D721Med (cell line): ENCODE data around the gene AVL9.
"Not testable (repeated sequence)": the region's sequence is repeated elsewhere in the genome, so short reads cannot be mapped to it uniquely, and the experiment has no call there.

Experiments used
- DNase-seq: peaks from one replicate; pipeline ENCODE4 v3.0.0; 2011; ENCODE audit warnings: low spot score; ENCODE audit not compliant: insufficient read length
- FAIRE-seq: peaks from 2 replicates; lab custom pipeline; 2011; peaks lifted over from hg19 to GRCh38; lab: Jason Lieb, UNC
- TF ChIP-seq, protein P1 (sequence below): IDR thresholded peaks from 2 replicates; pipeline ENCODE4 v1.5.1; 2012; ENCODE audit warnings: mild to moderate bottlenecking, control low read depth; ENCODE audit not compliant: insufficient read depth; ENCODE audit errors: missing control alignments

The AVL9 gene

DNA sequence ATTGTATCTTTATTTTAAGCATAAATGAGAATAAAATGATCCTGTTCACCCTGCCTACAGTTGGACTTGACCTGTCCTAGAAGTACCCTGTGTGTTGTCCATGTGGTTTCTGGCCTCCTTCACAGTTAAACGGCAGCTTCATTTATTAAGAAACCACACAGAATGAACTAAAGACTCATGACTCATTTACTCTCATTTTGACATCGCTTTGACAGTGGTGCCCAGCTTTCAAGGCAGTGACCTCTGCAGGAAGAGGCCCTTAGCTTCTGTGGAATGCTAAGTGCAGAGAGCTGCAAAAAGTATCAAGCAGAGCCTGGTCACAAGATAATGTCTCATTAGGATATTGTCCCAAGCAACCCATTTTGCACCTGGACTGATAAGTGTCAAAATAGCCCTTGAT is 93.4 kb downstream of the AVL9 start:
- FAIRE-seq: no peak
- DNase-seq: no peak
- TF ChIP-seq, protein P1, sequence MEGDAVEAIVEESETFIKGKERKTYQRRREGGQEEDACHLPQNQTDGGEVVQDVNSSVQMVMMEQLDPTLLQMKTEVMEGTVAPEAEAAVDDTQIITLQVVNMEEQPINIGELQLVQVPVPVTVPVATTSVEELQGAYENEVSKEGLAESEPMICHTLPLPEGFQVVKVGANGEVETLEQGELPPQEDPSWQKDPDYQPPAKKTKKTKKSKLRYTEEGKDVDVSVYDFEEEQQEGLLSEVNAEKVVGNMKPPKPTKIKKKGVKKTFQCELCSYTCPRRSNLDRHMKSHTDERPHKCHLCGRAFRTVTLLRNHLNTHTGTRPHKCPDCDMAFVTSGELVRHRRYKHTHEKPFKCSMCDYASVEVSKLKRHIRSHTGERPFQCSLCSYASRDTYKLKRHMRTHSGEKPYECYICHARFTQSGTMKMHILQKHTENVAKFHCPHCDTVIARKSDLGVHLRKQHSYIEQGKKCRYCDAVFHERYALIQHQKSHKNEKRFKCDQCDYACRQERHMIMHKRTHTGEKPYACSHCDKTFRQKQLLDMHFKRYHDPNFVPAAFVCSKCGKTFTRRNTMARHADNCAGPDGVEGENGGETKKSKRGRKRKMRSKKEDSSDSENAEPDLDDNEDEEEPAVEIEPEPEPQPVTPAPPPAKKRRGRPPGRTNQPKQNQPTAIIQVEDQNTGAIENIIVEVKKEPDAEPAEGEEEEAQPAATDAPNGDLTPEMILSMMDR: no peak

DNA sequence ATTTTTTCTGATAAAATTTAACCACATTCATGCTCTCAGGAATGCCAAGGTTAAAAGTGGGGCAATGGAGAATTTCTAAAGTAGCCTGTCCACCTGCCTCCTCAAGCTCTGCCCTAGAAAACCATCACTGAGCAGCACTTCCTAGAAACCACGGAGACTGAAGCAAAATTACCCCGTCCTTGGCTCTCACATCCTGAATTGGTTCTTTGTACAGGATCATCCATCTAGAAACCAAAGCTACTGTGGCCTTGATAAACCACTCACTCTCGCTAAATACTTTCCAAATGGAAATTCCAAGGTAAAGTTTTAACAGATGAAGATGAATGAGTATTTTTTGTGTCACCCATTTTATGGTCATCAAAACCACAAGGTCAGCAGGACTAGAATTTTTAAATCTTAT is 96.6 kb downstream of the AVL9 start:
- DNase-seq (no peak), FAIRE-seq (no peak)
- TF ChIP-seq, protein P1: no peak

DNA sequence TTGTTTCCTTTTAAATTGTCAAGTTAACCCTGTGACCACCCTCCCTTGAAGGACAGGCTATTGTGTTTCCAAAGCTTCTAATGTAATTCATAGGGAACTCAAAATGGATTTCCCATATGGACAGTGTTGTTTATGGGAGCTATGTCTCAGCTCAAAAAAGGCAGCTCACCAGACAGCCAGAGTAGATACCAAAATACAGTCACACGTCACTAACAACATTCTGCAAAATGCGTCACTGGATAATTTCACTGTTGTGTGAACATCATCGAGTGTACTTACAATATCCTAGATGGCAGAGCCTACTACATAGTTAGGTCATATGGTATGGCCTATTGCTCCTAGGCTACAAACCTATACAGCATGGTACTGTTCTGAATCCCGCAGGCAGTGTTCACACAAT is 97.4 kb downstream of the AVL9 start:
- TF ChIP-seq, protein P1: no peak
- FAIRE-seq: no peak
- DNase-seq: no peak

DNA sequence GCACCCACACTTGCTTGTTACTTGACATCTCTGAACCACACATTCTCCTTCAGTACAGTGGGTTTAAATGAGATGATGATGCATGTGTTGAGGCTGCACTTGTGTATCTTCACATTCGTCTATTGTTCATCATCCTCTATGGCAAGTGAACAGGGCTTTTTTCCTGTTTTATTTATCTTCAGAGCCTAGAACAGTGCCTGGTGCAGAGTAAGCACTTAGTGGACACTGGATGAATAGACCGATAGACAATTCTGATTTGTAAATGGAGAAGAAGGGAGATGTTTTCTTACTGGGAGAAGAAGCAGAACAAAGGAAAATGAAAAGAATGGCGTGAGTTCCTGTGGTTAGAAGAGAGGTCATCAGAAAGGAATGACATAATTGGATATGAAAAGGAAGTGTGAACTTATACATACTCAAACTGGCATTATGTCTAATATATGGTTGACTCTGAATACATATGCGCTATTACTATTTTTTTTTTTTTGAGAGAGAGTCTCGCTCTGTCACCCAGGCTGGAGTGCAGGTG is 99.7 kb downstream of the AVL9 start:
- TF ChIP-seq, protein P1: no peak
- FAIRE-seq (no peak), DNase-seq (no peak)

DNA sequence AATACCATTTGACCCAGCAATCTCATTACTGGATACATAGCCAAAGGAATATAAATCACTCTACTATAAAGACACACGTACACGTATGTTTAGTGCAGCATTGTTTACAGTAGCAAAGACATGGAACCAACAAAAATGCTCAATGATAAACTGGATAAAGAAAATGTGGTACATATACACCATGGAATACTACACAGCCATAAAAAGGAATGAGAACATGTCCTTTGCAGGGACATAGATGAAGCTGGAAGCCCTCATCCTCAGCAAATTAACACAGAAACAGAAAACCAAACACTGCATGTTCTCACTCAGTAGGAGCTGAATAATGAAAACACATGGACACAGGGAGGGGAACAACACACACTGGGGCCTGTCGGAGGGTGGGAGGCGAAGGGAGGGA is 105.9 kb downstream of the AVL9 start:
- not testable (repeated sequence) for FAIRE-seq, DNase-seq

DNA sequence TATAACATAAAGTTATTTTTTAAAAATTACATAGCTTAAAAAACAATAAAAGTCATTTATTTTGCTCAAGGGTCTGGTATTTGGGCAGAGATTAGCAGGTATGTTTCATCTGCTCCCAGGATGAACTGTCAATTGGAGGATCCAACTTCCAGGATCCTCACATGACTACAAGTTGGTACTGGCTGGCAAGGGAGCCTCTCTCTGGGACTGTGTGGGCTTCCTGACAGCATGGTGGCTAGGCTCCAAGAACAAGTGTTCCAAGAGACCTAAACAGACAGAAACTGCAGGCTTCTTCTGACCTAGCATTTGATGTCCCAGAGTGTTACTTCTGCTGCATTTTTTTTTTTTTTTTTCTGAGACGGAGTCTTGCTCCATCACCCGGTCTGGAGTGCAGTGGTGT is 107.2 kb downstream of the AVL9 start:
- FAIRE-seq (no peak), DNase-seq (no peak)
- TF ChIP-seq, protein P1: no peak

DNA sequence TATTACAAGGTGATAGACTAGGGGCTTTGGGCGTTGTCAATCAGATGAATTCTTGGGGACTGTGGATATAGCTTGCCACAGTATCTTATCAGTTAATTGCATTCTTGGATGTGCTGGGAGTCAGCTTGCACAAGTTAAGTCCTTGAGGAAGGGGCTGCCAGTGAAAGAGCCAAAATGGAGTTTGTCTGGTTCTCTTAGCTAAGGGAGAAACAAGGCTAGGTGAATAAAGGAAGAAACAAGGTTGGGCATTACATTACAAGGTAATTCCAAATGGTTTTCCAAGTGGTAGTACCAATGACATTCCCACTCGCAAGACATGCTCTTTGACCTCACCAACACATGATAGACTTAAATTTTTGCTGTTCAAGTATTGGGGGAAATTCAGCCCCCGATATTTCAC is 108.2 kb downstream of the AVL9 start:
- FAIRE-seq, DNase-seq: not testable (repeated sequence)

DNA sequence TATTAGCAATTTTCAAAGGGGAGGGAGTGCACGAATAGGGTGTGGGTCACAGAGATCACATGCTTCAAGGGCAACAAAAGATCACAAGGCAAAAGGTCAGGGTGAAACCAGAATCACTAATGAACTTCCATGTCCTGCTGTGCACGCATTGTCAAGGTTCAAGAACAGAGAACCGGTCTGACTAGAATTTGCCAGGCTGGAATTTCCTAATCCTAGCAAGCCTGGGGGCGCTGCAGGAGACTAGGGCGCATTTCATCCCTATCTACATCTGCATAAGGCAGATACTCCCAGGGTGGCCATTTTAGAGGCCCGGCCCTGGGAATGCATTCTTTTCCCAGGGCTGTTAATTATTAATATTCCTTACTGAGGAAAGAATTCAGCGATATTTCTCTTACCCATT is 108.8 kb downstream of the AVL9 start:
- DNase-seq, FAIRE-seq: not testable (repeated sequence)

DNA sequence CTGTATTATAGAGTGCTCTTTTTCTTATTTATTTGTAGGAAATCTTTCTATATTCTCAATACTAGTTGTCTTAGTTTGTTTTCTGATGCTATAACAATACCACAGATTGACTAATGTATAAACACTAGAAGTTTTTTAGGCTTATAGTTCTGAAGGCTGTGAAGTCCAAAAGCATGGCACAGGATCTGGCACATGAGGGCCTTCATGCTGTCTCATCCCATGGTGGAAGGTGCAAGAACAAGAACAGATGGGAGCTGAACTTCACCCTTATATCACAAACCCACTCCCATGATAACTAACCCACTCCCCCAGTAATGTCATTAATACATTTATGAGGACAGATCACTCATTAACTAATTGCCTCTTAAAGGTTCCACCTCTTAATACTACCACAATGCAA is 109.7 kb downstream of the AVL9 start:
- FAIRE-seq (no peak), DNase-seq (no peak)
- TF ChIP-seq, protein P1: no peak
